Karpas-422 (cell line): ENCODE measurements around the gene EEF1A2. TPM values are rescaled to one million over a fixed set of nuclear protein-coding genes. Genes with fewer than 3 reads are reported as not detected.

Experiments
- total RNA-seq: library from RNA; depleted of rRNA; stranded (reverse); fragments of >200 nt; shearing (Covaris generic); gene quantifications from 2 replicates; pipeline ENCODE4 v1.2.3, GENCODE V29; 2014; ENCODE audit warnings: low replicate concordance; rRNA removed

Gene EEF1A2
- total RNA-seq, 1 experiment from 2014 or later: 0.71 TPM

Other genes with a start within 250 kb of the EEF1A2 start
- not detected in 2 replicates for gene NKAIN4, start 244.6 kb downstream of the EEF1A2 start, total RNA-seq
- gene ARFGAP1, start 226.3 kb downstream of the EEF1A2 start, total RNA-seq: 49.2 and 61.3 TPM in 2 replicates
- 3.1 and 3.4 TPM in 2 replicates for gene COL20A1, start 205.9 kb downstream of the EEF1A2 start, total RNA-seq
- gene CHRNA4, start 137.7 kb downstream of the EEF1A2 start, total RNA-seq: not detected in 2 replicates
- not detected in 2 replicates for gene KCNQ2, start 26.4 kb downstream of the EEF1A2 start, total RNA-seq
- 16.2 and 51.0 TPM in 2 replicates for gene PPDPF, start 21.7 kb upstream of the EEF1A2 start, total RNA-seq
- gene PTK6, start 38.3 kb upstream of the EEF1A2 start, total RNA-seq: 0.51 TPM in 1 of 2 replicates, not detected in the other
- gene SRMS, start 48.7 kb upstream of the EEF1A2 start, total RNA-seq: not detected in 2 replicates
- 0.48 and 1.6 TPM in 2 replicates for gene FNDC11, start 55.1 kb upstream of the EEF1A2 start, total RNA-seq
- gene HELZ2, start 75.2 kb upstream of the EEF1A2 start, total RNA-seq: 15.4 and 15.8 TPM in 2 replicates
- gene GMEB2, start 128.0 kb upstream of the EEF1A2 start, total RNA-seq: 8.4 and 13.7 TPM in 2 replicates
- 1.4 and 4.1 TPM in 2 replicates for gene STMN3, start 154.3 kb upstream of the EEF1A2 start, total RNA-seq
- 6.4 and 8.3 TPM in 2 replicates for gene RTEL1, start 159.2 kb upstream of the EEF1A2 start, total RNA-seq
- 2.5 and 4.6 TPM in 2 replicates for gene TNFRSF6B, start 197.6 kb upstream of the EEF1A2 start, total RNA-seq
- gene ARFRP1, start 208.9 kb upstream of the EEF1A2 start, total RNA-seq: 15.1 and 30.2 TPM in 2 replicates
- 12.2 and 33.6 TPM in 2 replicates for gene ZGPAT, start 209.0 kb upstream of the EEF1A2 start, total RNA-seq
- 3.4 and 9.8 TPM in 2 replicates for gene LIME1, start 237.6 kb upstream of the EEF1A2 start, total RNA-seq
- 18.6 and 37.9 TPM in 2 replicates for gene SLC2A4RG, start 240.7 kb upstream of the EEF1A2 start, total RNA-seq